GM12874 (cell line): ENCODE measurements around the gene FHL2.

Experiments used
- CTCF ChIP-seq: IDR thresholded peaks from 2 replicates; pipeline ENCODE4 v1.5.1; 2011; ENCODE audit warnings: low read depth, mild to moderate bottlenecking, control low read depth, low read length, moderate library complexity; ENCODE audit not compliant: insufficient read depth

FHL2 gene

DNA sequence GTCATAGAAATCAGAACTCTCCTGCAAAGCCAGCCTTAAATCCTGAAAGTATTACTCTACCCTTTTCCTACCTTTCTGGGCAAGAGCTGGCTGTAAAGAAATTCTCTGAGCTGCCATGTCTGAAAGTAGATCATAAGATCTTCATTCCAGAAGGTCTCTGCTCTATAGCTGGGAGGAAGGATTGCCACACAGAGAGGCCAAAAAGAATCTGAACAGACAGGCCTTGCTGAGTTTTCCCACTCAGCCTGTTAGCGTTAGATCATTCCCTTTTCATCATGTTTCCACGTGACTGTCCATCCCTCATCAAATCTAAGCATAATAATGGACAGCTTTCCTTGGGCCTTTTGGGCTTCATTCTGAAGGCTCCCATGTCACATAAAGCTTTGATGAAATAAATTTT lies 43.2 kb upstream of the FHL2 start:
- TF ChIP-seq CTCF = no peak

DNA sequence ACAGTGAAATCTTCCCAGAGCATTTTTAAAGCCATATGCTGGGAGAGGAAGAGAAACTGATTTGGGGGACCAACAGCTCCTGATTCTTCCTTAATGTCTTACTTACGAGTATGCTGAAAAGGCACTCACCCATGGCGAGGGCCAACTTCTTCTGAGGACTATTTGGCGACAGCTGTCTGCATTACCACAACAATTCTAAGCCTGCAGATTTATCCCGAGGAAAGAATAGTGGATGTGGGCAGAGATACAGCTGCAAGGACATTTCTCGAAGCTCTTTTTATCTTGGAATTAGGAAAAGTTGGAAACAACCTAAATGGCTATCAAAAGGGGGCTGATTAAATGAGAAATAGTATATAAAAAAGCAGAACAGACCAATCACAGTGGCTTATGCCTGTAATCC lies 40.3 kb upstream of the FHL2 start:
- TF ChIP-seq CTCF = no peak

DNA sequence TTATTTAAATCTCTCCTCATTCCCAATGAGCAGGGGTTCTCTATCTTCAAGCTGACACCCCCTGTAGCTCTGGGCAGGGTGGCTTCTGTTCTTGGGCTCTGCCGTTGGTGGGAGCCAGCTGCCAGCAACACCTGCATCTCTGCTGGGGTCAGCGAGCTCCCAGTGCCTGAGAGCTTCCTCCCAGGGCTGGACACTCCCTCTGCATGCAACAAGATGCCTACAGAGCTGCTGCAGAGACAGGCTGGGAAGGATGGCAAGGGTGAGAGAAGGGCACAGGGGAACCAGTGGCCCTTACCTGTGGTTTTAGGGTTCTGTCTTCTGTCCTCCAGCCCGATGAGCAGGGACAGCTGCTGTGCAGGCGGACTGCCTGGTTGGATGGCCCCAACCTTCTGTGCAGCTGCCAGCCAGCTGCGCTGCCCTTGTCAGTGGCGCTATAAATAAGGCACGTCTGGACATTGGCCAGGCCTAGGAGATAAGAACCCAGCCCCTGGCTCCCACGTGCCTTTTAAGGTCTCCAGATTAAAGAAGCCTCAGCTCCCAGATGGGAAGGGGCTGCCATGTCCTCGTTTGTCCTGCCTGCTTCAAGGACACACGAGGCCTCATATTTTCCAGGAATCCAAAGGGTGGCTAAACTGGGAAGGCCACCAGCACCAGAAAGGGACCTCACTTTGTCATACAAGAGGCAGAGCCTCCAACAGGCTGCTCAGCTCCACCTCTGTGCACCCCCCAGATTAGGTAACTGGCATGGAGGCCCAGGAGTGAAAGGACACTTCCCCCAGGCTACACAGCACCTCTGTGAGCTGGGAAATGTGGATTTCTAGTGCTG lies 39.5 kb upstream of the FHL2 start:
- TF ChIP-seq CTCF = no peak

DNA sequence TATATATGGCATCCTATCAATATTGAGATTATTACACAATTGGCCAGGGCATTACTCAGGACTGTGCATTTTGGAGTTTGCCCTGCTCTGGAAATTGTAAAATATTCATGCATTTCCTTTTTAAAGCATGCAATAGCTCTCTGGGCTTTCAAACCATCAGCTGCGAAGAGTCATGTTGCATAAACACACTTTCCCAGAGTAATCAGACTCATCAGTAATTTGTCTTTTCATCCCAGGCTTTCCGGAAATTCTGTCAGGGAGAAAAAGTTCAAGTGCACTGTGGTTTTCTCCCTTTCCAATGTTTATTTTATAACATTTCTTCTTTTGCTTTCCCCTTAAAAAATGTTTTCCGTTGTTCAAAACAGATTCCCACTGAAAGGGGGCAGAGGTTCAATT lies 38.9 kb upstream of the FHL2 start:
- no peak for TF ChIP-seq CTCF

DNA sequence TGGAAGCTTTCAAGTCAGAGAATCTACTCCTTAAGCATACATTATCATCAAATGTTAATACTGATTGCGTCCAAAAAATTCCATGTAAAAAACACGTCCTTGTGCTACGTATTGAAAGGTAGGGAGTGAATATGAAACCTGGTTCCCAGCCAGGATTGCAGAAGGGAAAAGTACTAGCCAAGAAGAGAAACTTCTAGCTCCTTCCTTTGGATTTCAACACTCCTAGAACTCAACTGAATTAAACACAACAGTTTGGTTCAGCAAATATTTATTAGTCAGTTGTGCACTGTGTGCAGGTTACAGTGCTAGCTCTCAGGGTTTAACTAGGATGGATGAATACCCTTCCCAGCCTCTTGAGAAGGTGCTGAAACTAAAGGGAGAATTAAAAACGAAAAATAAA lies 33.9 kb upstream of the FHL2 start:
- no peak for TF ChIP-seq CTCF

- TF ChIP-seq CTCF = no peak
Observed at GRCh38 chr2:105432044-105432399, 33.2 kb upstream of the FHL2 start.

GRCh38 chr2:105431367-105432043 lies 32.7 kb upstream of the FHL2 start:
- no peak for TF ChIP-seq CTCF
